NCI-H748 (cell line): Measurements from ENCODE around the gene TSR3.

Source experiments
- DNase-seq: peaks from one replicate; lab custom pipeline; 2025; ENCODE audit not compliant: unreplicated experiment; lab: John Stamatoyannopoulos, UW

Gene TSR3

DNA sequence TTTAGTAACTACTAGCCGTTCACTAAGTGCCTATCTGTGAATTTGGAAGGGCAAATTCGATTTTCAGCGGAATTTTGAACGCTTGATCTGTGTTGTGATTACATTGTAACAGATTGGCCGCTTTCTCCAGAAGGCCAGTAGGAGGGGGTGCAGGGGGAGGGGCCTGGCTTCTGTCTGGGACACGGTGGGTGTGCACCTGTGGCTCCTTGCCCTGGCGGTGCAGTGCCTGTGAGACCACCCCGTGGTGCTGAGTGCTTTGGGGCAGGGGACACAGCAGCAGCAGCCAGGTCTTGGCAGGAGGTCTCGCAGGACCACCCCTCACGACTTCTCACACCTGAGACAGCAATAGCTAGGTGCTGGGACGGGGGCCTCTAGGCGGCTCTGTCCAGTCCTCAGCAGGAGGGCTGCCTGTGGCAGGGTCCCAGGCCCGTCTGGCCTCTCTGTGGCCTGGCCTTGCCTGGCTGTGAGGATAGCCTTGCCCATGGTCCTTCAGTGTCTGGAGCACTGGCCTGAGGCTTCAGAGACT, 40.4 kb downstream of the TSR3 start:
- DNase-seq, result no peak

DNA sequence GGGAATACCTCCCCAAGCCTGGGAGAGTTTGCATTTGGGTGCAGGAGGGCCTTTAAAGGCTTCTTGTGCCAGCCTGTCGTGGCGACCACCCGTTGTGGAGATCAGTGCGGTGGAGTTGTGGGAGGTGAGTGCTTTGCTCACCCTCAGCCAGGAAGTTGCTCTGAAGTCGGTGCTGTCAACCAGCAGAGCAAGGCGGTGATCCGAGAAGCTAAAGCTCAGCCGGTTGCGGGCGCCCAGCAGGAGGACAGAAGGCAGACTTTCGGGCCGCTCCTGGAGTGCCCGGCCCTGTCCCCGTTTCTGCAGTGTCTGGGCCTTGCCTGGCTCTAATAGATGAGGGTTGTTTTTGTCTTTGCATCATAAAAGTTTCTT, 40.9 kb downstream of the TSR3 start:
- no peak for DNase-seq

DNA sequence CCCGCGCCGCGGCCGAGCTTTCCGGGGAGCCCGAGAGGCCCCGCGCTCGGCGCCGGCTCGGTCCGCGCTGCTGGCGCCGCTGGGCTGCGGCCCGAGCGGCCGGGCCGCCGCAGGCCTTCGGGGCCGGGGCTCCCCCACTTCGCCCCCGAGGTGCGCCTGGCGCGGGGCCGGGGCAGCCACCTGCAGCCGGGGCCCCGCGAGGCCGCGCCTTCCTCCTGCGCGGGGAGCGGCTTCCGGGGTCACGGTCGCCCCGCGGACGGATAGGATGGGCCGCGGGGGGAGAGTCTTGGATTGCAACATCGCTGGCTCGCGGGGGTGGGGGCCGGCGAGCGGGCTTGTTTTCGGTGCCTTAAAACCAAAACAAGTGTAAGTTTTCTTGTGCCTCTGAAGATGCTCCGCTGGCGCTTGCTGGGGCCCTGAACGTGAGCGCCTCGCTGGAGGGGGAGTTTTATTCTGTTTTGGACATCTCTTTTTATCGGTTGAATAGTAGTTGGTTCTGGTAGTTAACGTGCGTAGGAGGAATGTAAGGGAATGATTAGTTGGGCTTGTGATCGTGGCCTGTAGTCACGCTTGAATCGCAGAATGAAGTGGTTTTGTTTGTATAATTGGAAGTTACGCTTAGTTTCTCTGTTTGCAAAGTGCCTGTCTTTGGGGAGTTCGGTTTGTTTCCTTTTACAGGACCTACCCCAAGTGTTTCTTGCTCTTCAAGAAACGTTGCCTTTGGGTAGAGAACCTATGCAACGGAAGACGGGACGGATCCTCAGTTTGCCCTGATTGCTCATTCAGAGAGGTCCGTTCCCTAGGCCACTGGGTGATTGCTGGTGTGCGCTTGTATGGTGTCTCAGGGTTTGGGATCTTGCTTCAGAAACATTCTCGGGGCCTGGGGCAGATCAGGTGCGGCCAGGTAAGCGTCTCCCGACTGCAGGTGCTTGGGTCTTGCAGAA, 41.5 kb downstream of the TSR3 start:
- peak; percentile 6 for DNase-seq

DNA sequence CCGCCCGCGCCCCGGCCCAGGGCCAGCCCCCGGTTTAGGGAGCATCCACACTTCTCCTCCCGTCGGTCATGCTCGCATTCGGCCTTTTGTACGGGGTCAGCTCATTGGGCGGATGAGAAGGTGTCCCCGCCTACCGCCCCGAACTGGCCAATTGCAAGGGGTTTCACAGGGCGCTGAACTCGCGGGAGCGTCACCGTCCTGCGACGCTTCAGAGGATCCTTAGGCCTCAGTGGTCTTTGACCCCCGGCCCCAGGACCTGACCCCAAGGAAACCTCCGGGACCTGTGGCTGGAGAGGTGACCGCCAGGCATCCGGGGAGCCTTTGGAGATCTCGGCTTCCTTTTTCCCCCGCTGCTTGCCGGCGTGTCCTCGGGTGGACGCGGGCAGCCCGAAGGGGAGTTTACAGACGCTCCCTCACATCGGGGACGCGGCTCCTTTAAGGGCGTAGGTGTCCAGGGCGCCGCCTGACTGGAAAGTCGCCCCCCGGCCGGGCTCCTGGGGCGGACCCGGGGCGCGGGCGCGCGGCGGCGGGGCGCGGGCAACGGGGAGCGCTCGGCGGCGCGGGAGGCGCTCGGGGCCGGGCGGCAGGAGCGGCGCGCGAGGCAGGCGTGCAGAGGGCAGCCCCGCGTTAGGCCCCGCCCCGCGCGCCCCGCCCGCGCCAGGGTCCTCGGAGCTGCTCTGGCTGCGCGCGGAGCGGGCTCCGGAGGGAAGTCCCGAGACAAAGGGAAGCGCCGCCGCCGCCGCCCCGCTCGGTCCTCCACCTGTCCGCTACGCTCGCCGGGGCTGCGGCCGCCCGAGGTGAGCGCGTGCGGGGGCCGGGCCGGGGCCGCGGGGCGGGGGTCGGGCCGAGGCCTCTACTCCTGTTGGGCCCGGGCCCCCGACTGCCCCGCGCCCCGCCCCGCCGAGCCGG, 42.4 kb downstream of the TSR3 start, which contains the start of gene UBE2I:
TSS of gene UBE2I (plus strand) at position 660 of the 909 bp plus-strand sequence. CDS start 4,395 bp downstream, outside the sequence.
- peak; percentile 94 for DNase-seq

DNA sequence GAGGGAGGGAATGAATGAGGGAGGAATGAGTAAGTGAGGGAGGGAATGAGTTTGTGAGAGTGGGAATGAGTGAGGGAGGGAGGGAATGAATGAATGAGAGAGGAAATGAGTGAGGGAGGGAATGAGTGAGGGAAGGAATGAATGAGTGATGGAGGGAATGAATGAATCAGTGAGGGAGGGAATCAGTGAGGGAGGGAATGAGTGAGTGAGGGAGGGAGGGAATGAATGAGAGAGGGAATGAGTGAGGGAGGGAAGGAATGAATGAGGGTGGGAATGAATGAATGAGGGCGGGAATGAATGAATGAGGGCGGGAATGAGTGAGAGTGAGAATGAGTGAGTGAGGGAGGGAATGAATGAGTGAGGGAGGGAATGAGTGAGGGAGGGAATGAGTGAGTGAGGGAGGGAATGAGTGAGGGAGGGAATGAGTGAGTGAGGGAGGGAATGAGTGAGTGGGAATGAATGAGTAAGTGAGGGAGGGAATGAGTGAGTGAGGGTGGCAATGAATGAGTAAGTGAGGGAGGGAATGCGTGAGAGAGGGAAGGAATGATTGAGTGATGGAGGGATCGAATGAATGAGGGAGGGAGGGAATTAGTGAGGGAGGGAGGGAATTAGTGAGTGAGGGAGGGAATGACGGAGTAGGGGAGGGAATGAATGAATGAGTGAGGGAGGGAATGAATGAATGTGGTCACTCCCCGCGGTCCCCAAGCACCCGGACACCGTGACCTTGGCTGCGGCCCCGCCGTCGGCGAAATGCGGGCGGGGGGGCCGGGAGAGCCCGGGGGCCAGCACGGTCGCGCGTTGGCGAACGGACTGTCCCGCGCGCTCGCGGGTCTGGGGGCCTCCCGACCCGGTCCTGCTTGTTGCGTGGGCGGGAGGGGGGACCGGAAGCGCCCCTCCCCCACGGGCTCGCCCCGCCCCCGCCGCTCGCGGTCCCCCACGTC, 43.4 kb downstream of the TSR3 start:
- no peak for DNase-seq

DNA sequence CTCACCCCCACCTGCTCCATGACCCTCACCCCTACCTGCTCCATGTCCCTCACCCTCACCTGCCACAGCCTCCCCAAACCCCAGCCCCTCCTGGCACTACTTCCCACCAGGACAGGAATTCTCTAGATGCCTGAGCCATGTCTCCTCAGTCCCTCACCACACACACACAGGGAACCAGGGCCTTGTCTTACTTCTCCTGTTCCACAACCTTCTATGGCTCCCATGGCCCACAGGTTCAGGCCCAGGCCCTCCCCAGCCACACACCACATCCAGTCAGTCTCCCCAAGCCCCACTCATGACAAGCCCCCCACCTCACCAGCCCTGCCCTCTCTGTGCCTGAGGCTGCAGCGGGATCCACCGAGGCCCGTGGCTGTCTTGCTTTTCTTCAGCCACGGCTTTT, 45.3 kb downstream of the TSR3 start:
- DNase-seq, result no peak

DNA sequence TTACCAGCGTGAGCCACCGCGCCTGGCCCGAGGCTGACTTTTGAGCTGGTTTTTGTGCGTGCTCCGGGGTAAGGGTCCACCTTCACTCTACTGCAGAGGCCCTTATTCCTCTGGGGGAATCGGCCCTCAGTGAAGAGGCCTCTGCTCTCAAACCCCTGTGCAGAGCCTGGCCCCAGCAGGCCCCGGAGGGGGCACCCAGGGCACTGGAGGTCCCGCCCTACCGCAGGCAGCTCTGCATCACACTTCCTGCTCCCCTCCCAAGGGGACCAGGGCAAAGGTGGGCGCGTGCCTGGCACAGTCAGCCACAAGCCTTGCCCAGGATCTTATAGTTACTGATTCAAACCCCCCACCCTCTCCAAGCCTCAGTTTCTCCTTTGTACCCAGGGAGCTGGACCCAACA, 45.9 kb downstream of the TSR3 start:
- no peak for DNase-seq

DNA sequence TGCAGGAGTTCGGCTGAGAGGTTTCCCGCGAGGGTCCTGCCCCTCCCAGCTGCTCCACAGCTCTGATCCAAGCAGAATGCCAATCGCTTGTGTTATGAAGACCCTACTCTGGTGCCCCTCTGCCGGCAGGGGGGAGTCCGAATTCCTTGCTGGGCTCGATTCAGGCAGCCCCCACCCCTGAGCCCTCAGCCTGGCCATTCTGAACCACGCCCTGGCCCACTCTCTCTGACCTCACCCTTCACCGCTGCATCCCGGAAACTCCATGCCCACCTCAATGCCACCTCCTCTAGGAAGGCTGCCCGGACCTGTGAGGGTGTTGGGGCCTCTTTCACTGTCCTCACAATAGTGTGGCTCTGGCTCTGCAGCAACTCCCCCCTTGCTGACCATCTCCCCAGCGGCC, 50.1 kb downstream of the TSR3 start:
- DNase-seq, result no peak

DNA sequence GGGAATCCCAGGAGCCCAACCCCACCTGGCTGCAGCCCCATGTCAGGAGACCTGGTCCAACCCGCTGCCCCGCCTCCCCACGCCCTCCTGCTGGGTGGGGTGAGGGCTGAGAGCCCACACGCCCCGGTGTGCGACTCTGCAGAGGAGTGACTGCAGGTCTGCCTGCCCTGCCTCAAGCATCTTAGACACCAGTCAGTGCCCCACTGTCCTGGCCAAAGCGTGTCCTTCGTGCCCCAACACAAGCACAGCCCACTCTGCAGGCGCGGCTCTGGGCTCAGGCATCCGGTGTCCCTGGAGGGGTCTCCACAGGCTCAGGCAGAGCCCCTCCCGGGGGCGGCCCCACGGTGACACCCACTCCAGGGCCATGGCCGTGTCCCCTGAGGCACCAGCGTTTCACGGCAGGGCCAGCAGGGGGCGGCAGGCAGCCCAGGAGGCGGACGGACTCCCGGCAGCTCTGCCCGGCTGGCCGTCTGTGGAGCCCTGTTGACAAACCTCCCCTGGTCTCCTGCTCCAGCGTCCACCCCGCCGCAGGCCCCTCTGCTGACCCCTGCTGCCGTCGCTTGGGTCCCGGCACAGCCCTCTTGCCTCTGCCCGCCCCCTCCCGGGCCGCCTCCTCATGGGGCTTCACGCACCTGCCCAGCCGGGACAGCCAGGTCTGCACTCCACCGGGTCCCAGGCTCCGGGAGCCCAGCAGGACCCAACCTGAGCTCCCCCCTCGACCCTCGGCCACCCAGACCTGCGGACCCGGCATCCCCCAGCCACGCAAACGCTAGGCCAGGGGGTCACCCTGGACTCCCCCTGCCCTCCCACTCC, 50.8 kb downstream of the TSR3 start:
- DNase-seq, result peak; percentile 54

DNA sequence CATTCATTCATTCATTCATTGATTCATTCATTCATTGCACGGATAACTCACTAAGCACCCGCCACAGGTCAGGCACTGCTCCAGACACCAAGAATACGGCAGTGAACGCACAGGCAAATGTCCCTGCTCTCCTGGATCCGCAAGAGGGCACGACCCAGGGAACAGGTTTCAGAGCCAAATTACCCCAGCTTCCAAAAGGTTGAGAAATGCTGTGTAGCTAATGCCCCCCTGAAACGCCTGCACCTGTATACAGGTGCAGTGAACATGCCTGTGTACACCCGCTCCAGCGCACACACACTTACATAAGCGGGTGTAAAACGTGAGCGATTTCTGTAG, 51.8 kb downstream of the TSR3 start:
- DNase-seq, result no peak
